ENCODE results near the gene PELI1.

DNA sequence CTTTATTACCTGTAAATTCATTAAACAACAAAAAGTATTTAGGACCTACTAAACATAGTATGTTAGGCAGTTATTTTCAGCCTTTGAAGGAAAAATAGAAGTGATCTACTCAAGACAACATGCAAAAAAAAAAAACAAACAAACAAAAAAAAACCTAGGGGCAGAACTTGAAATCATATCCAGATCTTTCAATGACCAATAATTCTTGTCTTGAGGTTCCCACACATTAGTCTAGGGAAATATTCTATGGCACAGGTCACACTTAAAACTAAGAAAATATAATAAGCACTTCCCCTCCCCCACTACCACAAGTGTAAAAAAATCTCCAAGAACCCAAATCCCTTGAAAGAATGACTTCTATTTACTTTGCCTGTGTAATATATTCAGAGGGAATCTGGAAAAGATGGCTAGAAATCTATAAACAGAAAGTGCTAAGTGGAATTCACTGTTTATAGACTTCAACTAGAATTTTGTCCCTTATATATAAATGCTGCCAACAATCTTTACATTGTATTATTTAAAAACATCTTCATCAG is 3.5 kb downstream of the PELI1 start:
- TF ChIP-seq EZH2phosphoT487 (IDR thresholded peaks at IDR 0.05; ENCODE audit: insufficient read depth, low read depth) (no peak), EZH2 (IDR thresholded peaks at IDR 0.05; ENCODE audit: insufficient read depth, poor library complexity, severe bottlenecking) (no peak)

Data from GM23248 (cell line).